ENCODE data around the gene ABI3BP. TPM values are rescaled to one million over a fixed set of nuclear protein-coding genes. Genes with fewer than 3 reads are reported as not detected.

ABI3BP gene
- total RNA-seq, 1 experiment from 2014 or later = 0.74 TPM

- no peak for TF ChIP-seq EMX1 (CRISPR knock-in tag; IDR thresholded peaks at IDR 0.05)
- no peak for TF ChIP-seq FOXJ3 (CRISPR knock-in tag; IDR thresholded peaks at IDR 0.05; ENCODE audit: borderline replicate concordance)
- TF ChIP-seq NFYB (CRISPR knock-in tag; conservative IDR thresholded peaks at IDR 0.05; ENCODE audit: low read depth) = no peak
- no peak for TF ChIP-seq ZNF423 (CRISPR knock-in tag; IDR thresholded peaks at IDR 0.05)
- no peak for TF ChIP-seq USF2 (CRISPR knock-in tag; IDR thresholded peaks at IDR 0.05)
- TF ChIP-seq CREM (CRISPR knock-in tag; IDR thresholded peaks at IDR 0.05) = no peak
- no peak for TF ChIP-seq NFATC4 (CRISPR knock-in tag; IDR thresholded peaks at IDR 0.05)
- TF ChIP-seq ETV6 (CRISPR knock-in tag; IDR thresholded peaks at IDR 0.05) = no peak
- no peak for TF ChIP-seq USF1 (CRISPR knock-in tag; IDR thresholded peaks at IDR 0.05)
- no peak for TF ChIP-seq ZBTB43 (CRISPR knock-in tag; IDR thresholded peaks at IDR 0.05)
- TF ChIP-seq E2F4 (CRISPR knock-in tag; IDR thresholded peaks at IDR 0.05; ENCODE audit: borderline replicate concordance, low read depth) = no peak
- no peak for TF ChIP-seq STAT6 (CRISPR knock-in tag; conservative IDR thresholded peaks at IDR 0.05; ENCODE audit: low read depth)
- no peak for TF ChIP-seq ZSCAN18 (CRISPR knock-in tag; IDR thresholded peaks at IDR 0.05)
- TF ChIP-seq TEAD1 (CRISPR knock-in tag; IDR thresholded peaks at IDR 0.05) = no peak
- TF ChIP-seq ARID4B (CRISPR knock-in tag; IDR thresholded peaks at IDR 0.05; ENCODE audit: borderline replicate concordance) = no peak
- TF ChIP-seq ZNF263 (CRISPR knock-in tag; IDR thresholded peaks at IDR 0.05; ENCODE audit: low read depth) = no peak
- no peak for TF ChIP-seq ATF6 (CRISPR knock-in tag; IDR thresholded peaks at IDR 0.05)
These were observed 189.5 kb downstream of the ABI3BP start for GRCh38 chr3:100803711-100804110.

More at GRCh38 chr3:100803711-100804110, 189.5 kb downstream of the ABI3BP start:
- POLR2A ChIA-PET = no interaction called here
- Mint-ChIP-seq H3K27ac (no peak overlapping the region), H3K27me3 (ENCODE audit: low read depth) (no peaks in the 10 kb centered on the region; the same call in 1 of the 2 replicates), H3K4me3 (no peak overlapping the region), H3K36me3 (no peaks in the 10 kb centered on the region), H3K4me1 (no peaks in the 10 kb centered on the region), H3K9me3 (no peaks in the 10 kb centered on the region)
- CTCF ChIA-PET = interaction anchor here (1.6 kb wide), 1 partner anchor 392 kb away, joined by 4 read pairs; no protein-coding TSS in a partner anchor
- no peak for DNase-seq (ENCODE audit: low spot score)
- ATAC-seq = no peak
